ENCODE results near the gene PAQR8. TPM values are rescaled to one million over a fixed set of nuclear protein-coding genes. Genes with fewer than 3 reads are reported as not detected.

Gene PAQR8
- total and polyA plus RNA-seq, 2 of the 13 experiments (the other 11 are each of a cell fraction or from before 2014, with no cell fraction given): 37.7 to 50.7 TPM

GRCh38 chr6:52371656-52372191, 9.8 kb downstream of the PAQR8 start (continued):
- TF ChIP-seq ZNF639 (CRISPR knock-in tag; conservative IDR thresholded peaks at IDR 0.05) (no peak), ISX (CRISPR knock-in tag; conservative IDR thresholded peaks at IDR 0.05) (no peak), THRA (CRISPR knock-in tag; IDR thresholded peaks at IDR 0.05; ENCODE audit: borderline replicate concordance) (peak; percentile 88), MZF1 (CRISPR knock-in tag; IDR thresholded peaks at IDR 0.05; ENCODE audit: borderline replicate concordance) (no peak), RXRB (CRISPR knock-in tag; IDR thresholded peaks at IDR 0.05; ENCODE audit: borderline replicate concordance) (peak; percentile 74), FOXP1 (IDR thresholded peaks at IDR 0.05) (no peak), FOXP1 (CRISPR knock-in tag; IDR thresholded peaks at IDR 0.05) (peak; percentile 81), CC2D1A (CRISPR knock-in tag; IDR thresholded peaks at IDR 0.05) (no peak), ZNF607 (CRISPR knock-in tag; IDR thresholded peaks at IDR 0.05; ENCODE audit: borderline replicate concordance) (no peak), TFDP1 (CRISPR knock-in tag; IDR thresholded peaks at IDR 0.05; ENCODE audit: borderline replicate concordance) (no peak), DDIT3 (CRISPR knock-in tag; IDR thresholded peaks at IDR 0.05) (no peak), ZNF7 (CRISPR knock-in tag; IDR thresholded peaks at IDR 0.05) (peak; percentile 18; the same call in 1 of the 2 replicates), NR2C2 (CRISPR knock-in tag; IDR thresholded peaks at IDR 0.05; ENCODE audit: borderline replicate concordance) (no peak), SALL2 (CRISPR knock-in tag; IDR thresholded peaks at IDR 0.05) (0 out of 2 replicates have a peak, but pooled peaks have one; percentile 37), STAG1 (CRISPR knock-in tag; IDR thresholded peaks at IDR 0.05) (no peak), SMC3 (IDR thresholded peaks at IDR 0.05; ENCODE audit: low read length) (peak; percentile 76; the same call in 1 of the 2 replicates), ZBTB25 (CRISPR knock-in tag; IDR thresholded peaks at IDR 0.05) (peak; percentile 93), MIER3 (CRISPR knock-in tag; IDR thresholded peaks at IDR 0.05; ENCODE audit: borderline replicate concordance) (peak; percentile 86; the same call in 1 of the 2 replicates), NONO (IDR thresholded peaks at IDR 0.05) (no peak), NONO (CRISPR knock-in tag; conservative IDR thresholded peaks at IDR 0.05) (peak; percentile 48; the same call in 1 of the 2 replicates), SMAD3 (CRISPR knock-in tag; IDR thresholded peaks at IDR 0.05) (peak; percentile 61), FOXA1 (IDR thresholded peaks at IDR 0.05) (no peak), FOXA1 (CRISPR knock-in tag; IDR thresholded peaks at IDR 0.05) (peak; percentile 50; the same call in 1 of the 2 replicates), ZNF557 (CRISPR knock-in tag; IDR thresholded peaks at IDR 0.05) (0 out of 2 replicates have a peak, but pooled peaks have one; percentile 71), MLX (CRISPR knock-in tag; IDR thresholded peaks at IDR 0.05) (peak; percentile 84), ARHGAP35 (CRISPR knock-in tag; IDR thresholded peaks at IDR 0.05; ENCODE audit: borderline replicate concordance) (no peak), PPARG (CRISPR knock-in tag; conservative IDR thresholded peaks at IDR 0.05) (peak; percentile 45; the same call in 1 of the 2 replicates), ZFP62 (CRISPR knock-in tag; IDR thresholded peaks at IDR 0.05) (no peak)
